Measurements from ENCODE around the gene KCTD7.
"Not testable (repeated sequence)": the region's sequence is repeated elsewhere in the genome, so short reads cannot be mapped to it uniquely, and the experiment has no call there.

Gene KCTD7

GRCh38 chr7:66682350-66683093 lies 53.8 kb downstream of the KCTD7 start:
- no peak for DNase-seq

- not testable (repeated sequence) for DNase-seq
Measured at GRCh38 chr7:66683094-66683769, 54.6 kb downstream of the KCTD7 start.

GRCh38 chr7:66683770-66684123 lies 55.1 kb downstream of the KCTD7 start:
- no peak for DNase-seq

DNA sequence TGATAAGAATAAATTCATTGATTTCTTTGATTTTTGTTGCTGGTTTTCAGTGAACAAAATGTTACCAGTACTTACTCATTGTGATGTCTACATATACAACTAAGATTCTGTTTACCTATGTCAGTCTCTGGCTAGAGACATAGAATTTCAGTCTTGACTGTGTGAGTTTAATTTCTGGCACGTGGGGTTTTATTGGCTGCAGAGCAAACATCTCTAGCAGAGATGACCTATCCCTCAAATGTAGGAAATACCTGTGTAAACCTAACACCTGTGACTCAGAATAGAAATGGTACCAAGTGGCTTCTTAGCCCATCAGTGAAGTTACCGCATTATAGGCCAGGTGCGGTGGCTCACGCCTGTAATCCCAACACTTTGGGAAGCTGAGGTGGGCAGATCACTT lies 57.0 kb downstream of the KCTD7 start:
- peak; percentile 5 for DNase-seq

DNA sequence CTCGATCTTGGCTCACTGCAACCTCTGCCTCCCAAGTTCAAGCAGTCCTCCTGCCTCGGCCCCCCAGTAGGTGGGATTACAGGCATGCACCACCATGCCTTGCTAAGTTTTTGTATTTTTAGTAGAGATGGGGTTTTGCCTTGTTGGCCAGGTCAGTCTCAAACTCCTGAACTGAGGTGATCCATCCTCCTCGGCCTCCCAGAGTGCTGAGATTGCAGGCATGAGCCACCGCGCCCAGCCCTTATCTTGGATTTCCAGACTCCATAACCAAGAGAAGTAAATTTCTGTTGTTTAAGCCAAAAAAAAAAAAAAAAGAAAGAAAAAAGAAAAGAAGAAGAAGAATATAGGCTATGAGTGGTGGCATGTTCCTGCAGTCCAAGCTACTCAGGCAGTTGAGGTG lies 58.5 kb downstream of the KCTD7 start:
- no peak for DNase-seq

DNA sequence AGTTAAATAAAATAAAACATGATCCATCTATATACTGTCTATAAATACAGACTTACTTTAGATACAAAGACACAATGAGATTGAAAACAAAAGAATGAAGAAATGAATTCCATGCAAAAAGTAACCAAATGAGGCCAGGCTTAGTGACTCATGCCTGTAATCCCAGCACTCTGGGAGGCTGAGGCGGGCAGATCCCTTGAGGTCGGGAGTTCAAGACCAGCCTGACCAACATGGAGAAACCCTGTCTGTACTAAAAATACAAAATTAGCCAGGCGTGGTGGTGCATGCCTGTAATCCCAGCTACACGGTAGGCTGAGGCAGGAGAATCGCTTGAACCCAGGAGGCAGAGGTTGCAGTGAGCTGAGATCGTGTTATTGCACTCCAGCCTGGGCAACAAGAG lies 59.0 kb downstream of the KCTD7 start:
- not testable (repeated sequence) for DNase-seq

DNA sequence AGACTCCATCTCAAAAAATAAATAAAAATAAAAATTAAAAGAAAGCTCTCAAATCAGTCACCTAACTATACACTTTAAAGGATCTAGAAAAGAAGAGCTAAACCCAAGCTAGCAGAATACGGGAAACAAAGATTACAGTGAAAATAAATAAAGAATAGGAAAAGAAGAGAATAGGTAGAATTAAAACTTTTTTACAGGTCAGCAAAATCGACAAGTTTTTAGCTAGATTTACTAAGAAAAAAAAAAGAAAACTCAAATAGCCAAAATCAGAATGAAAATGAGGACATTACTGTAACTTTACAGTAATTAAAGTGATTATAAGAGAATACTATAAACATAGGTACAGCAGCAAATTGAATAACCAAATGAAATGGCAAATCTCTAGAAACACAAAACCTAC lies 60.4 kb downstream of the KCTD7 start:
- DNase-seq: no peak

DNA sequence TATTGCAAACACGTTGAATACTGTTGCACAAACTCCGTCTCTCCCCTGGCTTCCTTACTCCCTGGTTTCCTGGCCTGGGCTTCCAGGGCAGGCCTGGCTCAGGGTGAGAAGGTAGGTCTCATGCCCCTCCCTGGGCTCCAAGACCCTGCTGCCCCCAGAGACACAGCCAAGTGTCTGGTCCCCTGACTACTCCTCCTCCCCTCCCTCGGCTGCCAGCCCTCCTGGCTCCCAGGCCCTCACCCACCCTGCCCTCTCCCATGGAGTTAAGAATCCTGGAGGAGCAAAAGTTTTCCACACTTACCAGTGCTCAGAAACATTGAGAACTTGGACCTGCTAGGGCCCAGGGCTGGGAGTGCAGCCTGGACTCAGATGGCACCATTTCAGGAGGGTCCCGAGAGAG lies 64.7 kb downstream of the KCTD7 start:
- DNase-seq: no peak
